ENCODE measurements around the gene GRIN2C. TPM values are rescaled to one million over a fixed set of nuclear protein-coding genes. Genes with fewer than 3 reads are reported as not detected.

GRIN2C gene
- total and polyA plus RNA-seq, 2 of the 4 experiments (the other 2 are of a cell fraction), result 0.22 TPM; not detected in 1

DNA sequence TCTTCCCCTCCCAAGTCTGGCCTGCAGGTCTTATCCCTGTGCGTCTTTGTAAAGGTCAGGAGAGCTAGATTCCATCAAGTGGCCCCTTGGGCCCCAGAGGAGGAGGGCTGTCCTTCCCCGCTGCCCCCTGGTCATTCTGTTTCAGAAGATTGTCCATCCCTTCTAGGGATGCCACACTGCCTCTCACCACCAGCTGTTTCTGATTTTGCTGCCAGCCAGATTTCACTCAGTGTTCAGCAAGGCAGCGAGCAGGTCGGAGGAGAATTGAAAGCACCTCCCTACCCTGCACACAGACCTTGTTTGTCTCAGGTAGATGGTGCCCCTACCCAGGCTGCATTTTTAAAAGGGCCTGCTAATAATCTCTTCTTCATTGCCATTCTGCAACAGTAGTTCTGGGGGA lies 61.9 kb downstream of the GRIN2C start:
- Histone ChIP-seq H3K36me3 (ENCODE audit: control insufficient read depth, insufficient read depth, low read length) (peaks cover 43% of the 10 kb centered on the region), H4K5ac (ENCODE audit: low read depth, low read length) (no peak overlapping the region), H3K18ac (ENCODE audit: low read depth, low read length) (no peak overlapping the region), H3K27me3 (ENCODE audit: control insufficient read depth, insufficient read depth, low read length) (no peaks in the 10 kb centered on the region), H2AFZ (replicated peaks; ENCODE audit: low read length, poor library complexity) (no peak overlapping the region), H3K9ac (ENCODE audit: low read depth, low read length) (no peak overlapping the region), H3K4me2 (ENCODE audit: low read depth, low read length) (no peak overlapping the region), H3K79me1 (ENCODE audit: low read depth in 1 of 2, low read length in 2 of 2) (no peaks in the 10 kb centered on the region), H3K4me3 (ENCODE audit: insufficient read depth, low read depth, low read length) (no peak overlapping the region), H2BK15ac (ENCODE audit: low read depth, low read length) (no peak overlapping the region), H3K9me3 (ENCODE audit: control insufficient read depth, insufficient read depth, low read length) (no peaks in the 10 kb centered on the region), H4K8ac (ENCODE audit: low read depth in 2 of 2, low read length in 2 of 2) (no peak overlapping the region), H3K23ac (ENCODE audit: low read depth, low read length) (no peak overlapping the region), H2BK120ac (ENCODE audit: low read depth, low read length) (no peak overlapping the region), H4K20me1 (ENCODE audit: insufficient read depth, low read length) (no peaks in the 10 kb centered on the region), H3K4me1 (ENCODE audit: control insufficient read depth, insufficient read depth, low read length) (no peaks in the 10 kb centered on the region), H2AK9ac (replicated peaks; ENCODE audit: low read depth, low read length, poor library complexity) (no peak overlapping the region), H2BK5ac (ENCODE audit: low read depth, low read length, poor library complexity, severe bottlenecking) (no peak overlapping the region), H3K56ac (ENCODE audit: extremely low read depth, insufficient read depth, low read length) (no peak overlapping the region), H3K4ac (ENCODE audit: low read depth, low read length) (no peak overlapping the region), H3K14ac (replicated peaks; ENCODE audit: low read depth, low read length) (no peak overlapping the region), H3K27ac (ENCODE audit: insufficient read depth, low read length) (no peak overlapping the region), H3K9me1 (ENCODE audit: insufficient read depth, low read length) (no peaks in the 10 kb centered on the region), H2BK20ac (ENCODE audit: low read depth, low read length) (no peak overlapping the region), H2AK5ac (ENCODE audit: low read depth, low read length) (no peak overlapping the region), H4K91ac (ENCODE audit: insufficient read depth, low read depth, low read length) (no peak overlapping the region)
- ChIA-PET POLR2A (ENCODE audit: unreplicated experiment) (no interaction called here), CTCF (no interaction called here)
- WGBS, 2 experiments (ENCODE audit: extremely low coverage in 2 of 2, insufficient read length in 1 of 2), result 100% methylated on average over 3 of the region's 4 CpGs; no CpG with 5 or more reads in 1 of the 2 experiments
- in situ Hi-C loops (cut with MboI; ENCODE audit: low sequenced_read_pairs), result no loop called here
- no peak for ATAC-seq (ENCODE audit: low read depth)
- intact Hi-C loops (cut with micrococcal nuclease), result no loop called here
- TF ChIP-seq, protein P1, sequence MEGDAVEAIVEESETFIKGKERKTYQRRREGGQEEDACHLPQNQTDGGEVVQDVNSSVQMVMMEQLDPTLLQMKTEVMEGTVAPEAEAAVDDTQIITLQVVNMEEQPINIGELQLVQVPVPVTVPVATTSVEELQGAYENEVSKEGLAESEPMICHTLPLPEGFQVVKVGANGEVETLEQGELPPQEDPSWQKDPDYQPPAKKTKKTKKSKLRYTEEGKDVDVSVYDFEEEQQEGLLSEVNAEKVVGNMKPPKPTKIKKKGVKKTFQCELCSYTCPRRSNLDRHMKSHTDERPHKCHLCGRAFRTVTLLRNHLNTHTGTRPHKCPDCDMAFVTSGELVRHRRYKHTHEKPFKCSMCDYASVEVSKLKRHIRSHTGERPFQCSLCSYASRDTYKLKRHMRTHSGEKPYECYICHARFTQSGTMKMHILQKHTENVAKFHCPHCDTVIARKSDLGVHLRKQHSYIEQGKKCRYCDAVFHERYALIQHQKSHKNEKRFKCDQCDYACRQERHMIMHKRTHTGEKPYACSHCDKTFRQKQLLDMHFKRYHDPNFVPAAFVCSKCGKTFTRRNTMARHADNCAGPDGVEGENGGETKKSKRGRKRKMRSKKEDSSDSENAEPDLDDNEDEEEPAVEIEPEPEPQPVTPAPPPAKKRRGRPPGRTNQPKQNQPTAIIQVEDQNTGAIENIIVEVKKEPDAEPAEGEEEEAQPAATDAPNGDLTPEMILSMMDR (conservative IDR thresholded peaks at IDR 0.05; ENCODE audit: low read depth, low read length), result no peak
- no peak for TF ChIP-seq RCOR1 (IDR thresholded peaks at IDR 0.05; ENCODE audit: insufficient replicate concordance, low read length)
- no peak for TF ChIP-seq CEBPB (IDR thresholded peaks at IDR 0.05; ENCODE audit: low read depth, low read length)
- TF ChIP-seq BHLHE40 (IDR thresholded peaks at IDR 0.05; ENCODE audit: low read depth, low read length), result no peak
- no TSS peak for BruUV-seq (replicated peaks)
- no peak for DNase-seq
- dilution Hi-C loops (cut with HindIII; ENCODE audit: low sequenced_read_pairs, unreplicated experiment), result no loop called here

Data from IMR-90 (cell line).